CD4-positive, CD25-positive, alpha-beta regulatory T cell (primary cell): ENCODE results near the gene DERA. TPM values are rescaled to one million over a fixed set of nuclear protein-coding genes. Genes with fewer than 3 reads are reported as not detected.
A peak's percentile ranks its signal among the peaks of the same experiment; 100 is the strongest.
"Not testable (repeated sequence)": the region's sequence is repeated elsewhere in the genome, so short reads cannot be mapped to it uniquely, and the experiment has no call there.

ENCODE experiments used
- ATAC-seq, 2 donors: fragments of 150-1000 bp; cut with Tn5 transposase; one replicate each; pipeline ENCODE4 v1.10.0; 2021; ENCODE audit warnings: low read depth in 2 of 2, moderate number of reproducible peaks in 2 of 2, moderate library complexity in 1 of 2
- DNase-seq, 3 donors: peaks; one replicate each; pipeline versions ENCODE4 v3.0.0 to v3.0.0-alpha.2; 2012 to 2022; ENCODE audit warnings: mixed read lengths in 1 of 3
- H3K27ac ChIP-seq: one replicate; pipeline ENCODE4 v1.7.0; 2013; ENCODE audit warnings: mild to moderate bottlenecking, low read length; ENCODE audit not compliant: insufficient read depth, poor library complexity, severe bottlenecking
- H3K27me3 ChIP-seq: one replicate; pipeline ENCODE4 v1.7.0; 2013; ENCODE audit warnings: low read length; ENCODE audit not compliant: control insufficient read depth, insufficient read depth
- H3K36me3 ChIP-seq: one replicate; pipeline ENCODE4 v1.7.0; 2013; ENCODE audit warnings: mild to moderate bottlenecking, low read length, moderate library complexity; ENCODE audit not compliant: control insufficient read depth, insufficient read depth
- H3K4me1 ChIP-seq: 2 replicates; pipeline ENCODE4 v1.7.0; 2013; ENCODE audit warnings: mild to moderate bottlenecking, low read length; ENCODE audit not compliant: insufficient read depth, control insufficient read depth, poor library complexity, severe bottlenecking
- H3K4me3 ChIP-seq: one replicate; pipeline ENCODE4 v1.7.0; 2013; ENCODE audit warnings: low read depth, mild to moderate bottlenecking, low read length, moderate library complexity
- H3K9me3 ChIP-seq, 2 experiments: 1 replicate in 1 of 2; 2 replicates in 1 of 2; pipeline ENCODE4 v1.7.0; 2013; ENCODE audit warnings: low read length in 2 of 2, mild to moderate bottlenecking in 1 of 2, moderate library complexity in 1 of 2; ENCODE audit not compliant: control insufficient read depth in 2 of 2
- H3K27ac Mint-ChIP-seq, 3 donors: one replicate each; pipeline ENCODE4 v1.8.0; 2020 to 2022; ENCODE audit warnings: mild to moderate bottlenecking in 3 of 3, mixed read lengths in 3 of 3, moderate library complexity in 2 of 3
- H3K27me3 Mint-ChIP-seq: one replicate; pipeline ENCODE4 v1.8.0; 2022; ENCODE audit warnings: mild to moderate bottlenecking, mixed read lengths
- H3K36me3 Mint-ChIP-seq: one replicate; pipeline ENCODE4 v1.8.0; 2020; ENCODE audit warnings: mixed read lengths
- H3K4me1 Mint-ChIP-seq, 4 donors: one replicate each; pipeline ENCODE4 v1.8.0; 2020 to 2022; ENCODE audit warnings: mixed read lengths in 4 of 4, mild to moderate bottlenecking in 1 of 4
- H3K4me3 Mint-ChIP-seq, 4 donors: one replicate each; pipeline ENCODE4 v1.8.0; 2020 to 2022; ENCODE audit warnings: mild to moderate bottlenecking in 4 of 4, mixed read lengths in 4 of 4, moderate library complexity in 3 of 4
- H3K9me3 Mint-ChIP-seq, 7 donors: one replicate each; pipeline ENCODE4 v1.8.0; 2020 to 2022; ENCODE audit warnings: mixed read lengths in 7 of 7, mild to moderate bottlenecking in 3 of 7, moderate library complexity in 2 of 7
- polyA plus RNA-seq, 4 donors: library from polyadenylated mRNA; unstranded; fragments of 300-500 nt; fragmentation: Illumina TruSeq; gene quantifications; one replicate each; pipeline ENCODE4 v1.2.3, GENCODE V29; 2021
- total RNA-seq: library from RNA; stranded (reverse); gene quantifications from one replicate; pipeline ENCODE4 v1.2.3, GENCODE V29; 2022

The DERA gene
- total and polyA plus RNA-seq, 5 donors from 2014 or later: 14.8 to 45.5 (median 38.5) TPM

DNA sequence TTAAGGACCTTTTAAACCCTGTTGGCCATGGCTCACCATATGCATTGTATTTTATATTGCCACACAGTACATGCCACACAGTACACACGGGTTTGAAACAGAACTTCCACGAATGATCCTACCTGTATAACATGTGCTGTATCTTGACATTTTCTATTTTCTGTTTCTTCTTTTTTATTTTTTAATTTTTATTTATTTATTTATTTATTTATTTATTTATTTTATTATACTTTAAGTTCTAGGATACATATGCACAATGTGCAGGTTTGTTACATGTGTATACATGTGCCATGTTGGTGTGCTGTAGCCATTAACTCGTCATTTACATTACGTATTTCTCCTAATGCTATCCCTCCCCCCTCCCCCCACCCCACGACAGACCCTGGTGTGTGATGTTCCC, 32.4 kb downstream of the DERA start:
- H3K4me1 ChIP-seq, H3K4me3 Mint-ChIP-seq, H3K4me3 ChIP-seq, H3K9me3 ChIP-seq, ATAC-seq, H3K27me3 Mint-ChIP-seq, H3K27me3 ChIP-seq, H3K27ac Mint-ChIP-seq, H3K36me3 ChIP-seq, DNase-seq, H3K27ac ChIP-seq: not testable (repeated sequence)
- Mint-ChIP-seq H3K36me3 (peaks cover 13% of the 10 kb centered on the region), H3K4me1 (peaks cover 4 to 13% (median 5%) of the 10 kb centered on the region in 4 donors), H3K9me3 (peaks cover 0 to 35% (median 8%) of the 10 kb centered on the region in 7 donors)

DNA sequence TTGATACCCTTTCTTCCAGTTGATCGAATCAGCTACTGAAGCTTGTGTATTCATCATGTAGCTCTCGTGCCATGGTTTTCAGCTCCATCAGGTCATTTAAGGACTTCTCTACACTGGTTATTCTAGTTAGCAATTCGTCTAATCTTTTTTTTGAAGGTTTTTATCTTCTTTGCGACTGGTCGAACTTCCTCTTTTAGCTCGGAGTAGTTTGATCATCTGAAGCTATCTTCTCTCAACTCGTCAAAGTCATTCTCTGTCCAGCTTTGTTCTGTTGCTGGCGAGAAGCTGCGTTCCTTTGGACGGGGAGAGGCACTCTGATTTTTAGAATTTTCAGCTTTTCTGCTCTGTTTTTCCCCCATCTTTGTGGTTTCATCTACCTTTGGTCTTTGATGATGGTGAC, 37.3 kb downstream of the DERA start:
- peaks cover 0 to 28% (median 5%) of the 10 kb centered on the region in 7 donors for H3K9me3 Mint-ChIP-seq

DNA sequence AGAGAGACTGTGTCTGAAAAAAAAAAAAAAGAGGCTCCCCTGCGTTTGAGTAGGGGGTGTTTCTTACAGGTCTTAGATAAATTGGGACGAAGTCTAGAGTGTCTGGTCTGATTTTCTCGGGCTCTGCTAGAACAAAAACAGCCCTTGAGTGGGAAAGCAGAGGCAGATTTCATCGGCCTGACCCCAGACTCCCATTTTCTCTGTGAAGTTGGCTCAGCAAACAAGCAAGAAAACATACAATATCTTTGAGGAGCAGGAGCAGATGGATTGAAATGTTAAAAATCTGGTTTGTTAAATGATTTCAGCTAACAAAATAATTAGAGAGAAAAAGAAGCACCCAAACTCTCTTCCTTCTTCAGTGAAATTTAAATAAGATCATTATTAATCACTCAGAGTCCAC, 44.1 kb downstream of the DERA start:
- H3K9me3 Mint-ChIP-seq: peaks cover 0 to 1% (median 0%) of the 10 kb centered on the region in 7 donors
- H3K27ac Mint-ChIP-seq: no peak overlapping the region
- peaks cover 0 to 5% (median 3%) of the 10 kb centered on the region in 4 donors for H3K4me1 Mint-ChIP-seq
- H3K36me3 ChIP-seq: peaks cover 3% of the 10 kb centered on the region
- no peak overlapping the region for H3K4me3 Mint-ChIP-seq
- no peaks in the 10 kb centered on the region for H3K27me3 Mint-ChIP-seq
- peaks cover 17% of the 10 kb centered on the region for H3K36me3 Mint-ChIP-seq
- H3K27me3 ChIP-seq: no peaks in the 10 kb centered on the region
- H3K4me3 ChIP-seq: no peak overlapping the region
- no peak overlapping the region for H3K27ac ChIP-seq
- DNase-seq (no peak), ATAC-seq (no peak)
- H3K9me3 ChIP-seq: no peaks in the 10 kb centered on the region
- H3K4me1 ChIP-seq: no peaks in the 10 kb centered on the region

More for the DNA sequence above, 37.3 kb downstream of the DERA start:
- not testable (repeated sequence) for H3K27me3 ChIP-seq, H3K36me3 ChIP-seq, H3K27ac Mint-ChIP-seq, DNase-seq, H3K27ac ChIP-seq, H3K9me3 ChIP-seq, H3K4me3 ChIP-seq, ATAC-seq, H3K4me1 ChIP-seq, H3K27me3 Mint-ChIP-seq, H3K4me3 Mint-ChIP-seq
- peaks cover 2 to 12% (median 8%) of the 10 kb centered on the region in 4 donors for H3K4me1 Mint-ChIP-seq
- H3K36me3 Mint-ChIP-seq: peaks cover 12% of the 10 kb centered on the region

DNA sequence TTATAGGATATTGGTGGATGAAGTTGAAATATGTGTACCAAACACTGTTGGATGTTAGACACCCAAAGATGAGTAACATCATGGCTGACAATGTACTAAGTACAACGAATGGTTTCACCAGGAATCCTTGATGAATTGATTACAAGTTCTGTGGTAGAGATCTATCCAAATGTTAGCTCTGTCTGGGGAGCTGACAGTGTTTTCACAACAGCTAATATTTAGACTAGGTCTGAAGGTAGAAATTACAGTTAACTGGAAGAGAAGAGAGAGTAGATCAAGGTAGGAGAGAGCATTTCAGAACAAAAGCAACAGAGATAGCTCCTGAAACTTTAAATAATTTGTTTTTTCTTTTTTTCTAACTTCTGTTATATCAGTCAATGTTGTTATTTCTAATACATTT, 44.9 kb downstream of the DERA start:
- H3K27me3 Mint-ChIP-seq: no peaks in the 10 kb centered on the region
- ATAC-seq (no peak), DNase-seq (no peak)
- peak overlapping the region in 1 of 3 donors; percentile 44 for H3K27ac Mint-ChIP-seq
- Histone ChIP-seq H3K27ac (no peak overlapping the region), H3K4me3 (no peak overlapping the region), H3K9me3 (no peaks in the 10 kb centered on the region), H3K4me1 (no peaks in the 10 kb centered on the region), H3K36me3 (peaks cover 8% of the 10 kb centered on the region), H3K27me3 (no peaks in the 10 kb centered on the region)
- H3K4me1 Mint-ChIP-seq: peaks cover 0 to 5% (median under 1%) of the 10 kb centered on the region in 4 donors
- peaks cover 23% of the 10 kb centered on the region for H3K36me3 Mint-ChIP-seq
- H3K4me3 Mint-ChIP-seq: no peak overlapping the region
- no peaks in the 10 kb centered on the region for H3K9me3 Mint-ChIP-seq

DNA sequence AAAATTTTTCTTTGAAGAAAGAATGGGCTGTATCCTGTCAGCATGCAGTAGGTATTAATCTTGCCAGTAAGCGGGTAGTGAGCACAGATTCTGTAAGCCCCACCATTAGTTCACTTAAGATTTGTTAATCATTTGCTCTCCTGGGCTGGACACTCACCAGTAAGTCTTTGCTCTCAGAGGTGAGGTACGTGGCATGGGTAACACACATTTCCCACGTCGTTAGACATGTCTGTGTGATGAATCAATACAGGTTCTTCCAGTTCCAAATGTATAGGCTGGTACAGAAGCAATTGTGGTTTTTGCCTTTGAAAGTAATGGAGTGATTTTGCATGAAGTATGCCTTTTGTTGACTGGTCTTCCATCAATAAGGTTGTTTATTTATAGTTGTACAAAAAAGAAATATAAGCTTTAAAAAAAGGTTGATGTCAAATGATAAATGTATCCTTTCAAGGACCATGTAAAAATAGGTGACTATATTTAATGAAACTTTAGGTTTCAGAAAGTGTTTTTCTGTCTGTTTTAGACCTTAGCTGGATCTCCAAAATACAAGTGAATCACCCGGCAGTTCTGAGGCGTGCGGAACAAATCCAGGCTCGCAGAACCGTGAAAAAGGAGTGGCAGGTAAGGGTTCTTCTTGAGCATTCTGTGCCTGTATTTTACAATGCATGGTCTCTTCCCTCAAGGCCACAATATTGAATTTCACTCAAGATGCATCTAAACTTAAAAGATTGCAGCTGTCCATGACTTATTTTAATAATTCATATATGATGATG, 45.5 kb downstream of the DERA start:
- DNase-seq: no peak
- Mint-ChIP-seq H3K27ac (peak overlapping the region in 2 of 3 donors; percentile 31 to 44), H3K9me3 (no peaks in the 10 kb centered on the region), H3K4me3 (no peak overlapping the region), H3K4me1 (peaks cover 0 to 5% (median under 1%) of the 10 kb centered on the region in 4 donors), H3K27me3 (no peaks in the 10 kb centered on the region), H3K36me3 (peaks cover 25% of the 10 kb centered on the region)
- Histone ChIP-seq H3K36me3 (peaks cover 12% of the 10 kb centered on the region), H3K27ac (no peak overlapping the region), H3K4me1 (no peaks in the 10 kb centered on the region), H3K27me3 (no peaks in the 10 kb centered on the region), H3K9me3 (no peaks in the 10 kb centered on the region), H3K4me3 (no peak overlapping the region)
- ATAC-seq: no peak

DNA sequence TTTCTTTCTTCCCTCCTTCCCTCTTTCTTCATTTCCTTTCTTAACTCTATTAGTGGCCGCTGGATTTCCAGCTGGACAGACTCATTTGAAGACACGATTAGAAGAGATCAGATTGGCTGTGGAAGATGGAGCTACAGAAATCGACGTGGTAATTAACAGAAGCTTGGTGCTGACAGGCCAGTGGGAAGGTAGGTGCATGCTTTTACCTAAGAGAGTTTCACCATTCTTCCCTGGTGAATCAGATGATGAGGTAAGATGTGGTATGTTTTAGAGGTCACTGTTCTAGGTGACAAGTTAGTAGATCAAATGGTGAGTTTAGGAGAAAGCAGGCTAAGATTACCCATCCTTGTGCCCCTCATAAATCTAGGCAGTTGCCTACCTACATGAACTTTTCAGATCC, 51.6 kb downstream of the DERA start:
- H3K27ac Mint-ChIP-seq: no peak overlapping the region
- H3K4me1 Mint-ChIP-seq: peaks cover 0 to 3% (median 0%) of the 10 kb centered on the region in 4 donors
- H3K4me3 ChIP-seq: no peak overlapping the region

DNA sequence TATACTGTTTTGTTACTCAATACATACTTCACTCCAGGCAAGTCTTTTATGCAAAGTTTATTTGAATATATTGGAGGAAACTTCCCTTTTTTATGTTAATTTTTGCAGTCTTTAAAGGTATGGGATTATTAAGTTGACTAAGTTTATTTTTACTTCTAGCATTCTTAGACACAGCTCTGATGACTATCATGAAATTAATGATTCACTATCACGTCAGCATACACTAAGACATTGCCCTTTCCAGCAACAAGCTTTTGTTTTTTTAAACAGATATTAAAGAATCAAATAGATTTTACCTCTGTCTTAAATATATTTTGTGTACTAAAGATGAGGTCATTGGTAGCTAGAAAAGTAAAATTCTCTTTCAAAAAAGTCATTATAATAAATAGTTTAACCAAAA, 52.1 kb downstream of the DERA start:
- Mint-ChIP-seq H3K9me3 (no peaks in the 10 kb centered on the region), H3K27me3 (no peaks in the 10 kb centered on the region), H3K4me1 (peaks cover 0 to 3% (median 0%) of the 10 kb centered on the region in 4 donors), H3K36me3 (peaks cover 54% of the 10 kb centered on the region), H3K4me3 (no peak overlapping the region), H3K27ac (no peak overlapping the region)
- no peak for DNase-seq
- H3K36me3 ChIP-seq: peaks cover 36% of the 10 kb centered on the region
- H3K27ac ChIP-seq: no peak overlapping the region
- no peaks in the 10 kb centered on the region for H3K9me3 ChIP-seq
- no peak overlapping the region for H3K4me3 ChIP-seq
- no peaks in the 10 kb centered on the region for H3K4me1 ChIP-seq
- ATAC-seq: no peak
- H3K27me3 ChIP-seq: no peaks in the 10 kb centered on the region

More for the DNA sequence above, 51.6 kb downstream of the DERA start:
- H3K9me3 ChIP-seq: no peaks in the 10 kb centered on the region
- Mint-ChIP-seq H3K9me3 (no peaks in the 10 kb centered on the region), H3K4me3 (no peak overlapping the region), H3K36me3 (peaks cover 58% of the 10 kb centered on the region), H3K27me3 (no peaks in the 10 kb centered on the region)
- H3K36me3 ChIP-seq: peaks cover 36% of the 10 kb centered on the region
- no peak overlapping the region for H3K27ac ChIP-seq
- DNase-seq: no peak
- no peaks in the 10 kb centered on the region for H3K4me1 ChIP-seq
- no peaks in the 10 kb centered on the region for H3K27me3 ChIP-seq
- ATAC-seq: no peak

DNA sequence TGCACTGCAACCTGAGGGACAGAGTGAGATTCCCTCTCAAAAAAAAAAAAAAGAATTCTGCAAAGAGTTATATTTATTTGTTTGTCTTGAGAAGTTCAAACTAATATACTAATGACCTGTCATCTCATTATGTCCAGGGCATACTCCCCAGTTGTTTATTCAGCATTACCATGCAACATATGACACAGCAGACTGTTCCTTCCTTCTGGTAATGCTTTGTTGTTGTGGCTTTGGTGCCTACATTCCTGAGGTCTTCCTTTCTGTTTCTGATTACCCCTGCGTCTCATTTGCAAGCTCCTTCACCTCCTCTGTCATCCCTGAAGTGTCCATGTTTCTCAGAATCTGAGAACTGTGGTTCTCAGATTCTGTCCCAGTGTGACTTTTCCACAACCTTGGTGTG, 55.3 kb downstream of the DERA start:
- no peak overlapping the region for H3K4me3 ChIP-seq
- Mint-ChIP-seq H3K36me3 (peaks cover 51% of the 10 kb centered on the region), H3K4me1 (peaks cover 0 to 4% (median 1%) of the 10 kb centered on the region in 4 donors), H3K4me3 (no peak overlapping the region), H3K27me3 (no peaks in the 10 kb centered on the region), H3K27ac (no peak overlapping the region), H3K9me3 (no peaks in the 10 kb centered on the region)
- no peaks in the 10 kb centered on the region for H3K9me3 ChIP-seq
- H3K27me3 ChIP-seq: no peaks in the 10 kb centered on the region
- no peaks in the 10 kb centered on the region for H3K4me1 ChIP-seq
- no peak overlapping the region for H3K27ac ChIP-seq
- no peak for ATAC-seq
- H3K36me3 ChIP-seq: peaks cover 24% of the 10 kb centered on the region
- DNase-seq: no peak
